BLaER1 (cell line): ENCODE data around the gene B3GALT6.

Source experiments
- H3K27ac ChIP-seq: shearing (Covaris generic); formaldehyde crosslinking; 2 replicates; pipeline ENCODE4 v1.8.1; 2022
- H3K27me3 ChIP-seq: shearing (Covaris generic); formaldehyde crosslinking; 2 replicates; pipeline ENCODE4 v1.8.1; 2022
- H3K36me3 ChIP-seq: shearing (Covaris generic); formaldehyde crosslinking; 2 replicates; pipeline ENCODE4 v1.8.1; 2022
- H3K4me1 ChIP-seq: shearing (Covaris generic); formaldehyde crosslinking; 2 replicates; pipeline ENCODE4 v1.8.1; 2022
- H3K4me2 ChIP-seq: shearing (Covaris generic); formaldehyde crosslinking; 2 replicates; pipeline ENCODE4 v1.8.1; 2022
- H3K4me3 ChIP-seq: shearing (Covaris generic); formaldehyde crosslinking; 2 replicates; pipeline ENCODE4 v1.8.1; 2022
- H3K9ac ChIP-seq: shearing (Covaris generic); formaldehyde crosslinking; 2 replicates; pipeline ENCODE4 v1.8.1; 2022
- H3K9me3 ChIP-seq: shearing (Covaris generic); formaldehyde crosslinking; 2 replicates; pipeline ENCODE4 v1.8.1; 2022
- H4K20me1 ChIP-seq: shearing (Covaris generic); formaldehyde crosslinking; 2 replicates; pipeline ENCODE4 v1.8.1; 2022
- Cebpa-rat ChIP-seq: shearing (Covaris generic); IDR thresholded peaks from 2 replicates; pipeline ENCODE4 v1.8.1; 2022

Gene B3GALT6

GRCh38 chr1:1259951-1260600 is 28.0 kb downstream of the B3GALT6 start:
- Histone ChIP-seq H3K27ac (peak overlapping the region; percentile 65), H3K27me3 (no peaks in the 10 kb centered on the region), H3K4me1 (peaks cover 83% of the 10 kb centered on the region), H3K9ac (peak overlapping the region; percentile 59), H3K36me3 (peaks cover 63% of the 10 kb centered on the region), H3K9me3 (no peaks in the 10 kb centered on the region; the same call in 1 of the 2 replicates), H4K20me1 (peaks cover 90% of the 10 kb centered on the region), H3K4me3 (peak overlapping the region; percentile 2; the same call in 1 of the 2 replicates), H3K4me2 (peak overlapping the region; percentile 80)
- no peak for TF ChIP-seq Cebpa-rat

DNA sequence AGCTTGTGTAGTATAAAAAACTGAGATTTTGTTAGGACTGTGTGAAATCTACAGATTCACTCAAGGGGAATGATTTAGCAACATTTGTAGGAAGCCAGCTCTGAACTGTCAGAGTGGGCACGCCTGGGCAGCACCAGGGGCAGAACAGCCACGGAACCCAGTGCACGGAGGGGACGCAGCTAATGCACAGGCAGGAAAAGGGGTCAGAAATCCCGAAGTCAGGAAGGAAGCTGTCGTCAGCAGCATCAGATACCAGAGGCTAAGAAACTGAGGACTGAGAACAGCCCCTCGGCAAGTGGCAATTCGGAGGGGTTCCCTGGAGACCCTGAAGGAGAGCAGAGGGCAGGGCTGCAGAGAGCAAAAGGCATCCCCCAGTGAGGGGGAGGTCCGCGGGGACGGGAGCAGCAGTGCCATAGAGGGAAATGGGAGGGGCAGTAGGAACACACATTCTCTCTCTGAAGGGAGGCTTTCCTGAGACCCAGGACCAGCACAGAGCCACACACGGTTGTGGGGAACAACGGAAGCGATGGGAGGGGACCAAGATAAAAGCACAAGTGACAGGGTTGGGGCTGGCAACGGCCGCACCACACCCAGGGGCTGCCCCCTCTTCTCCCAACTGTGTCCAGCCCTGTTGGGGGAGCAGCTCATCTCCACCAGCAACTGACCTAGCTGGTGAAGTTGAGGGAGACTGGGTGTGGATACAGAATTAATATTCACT is 29.0 kb downstream of the B3GALT6 start:
- Histone ChIP-seq H3K9ac (peak overlapping the region; percentile 59), H3K4me1 (peaks cover 73% of the 10 kb centered on the region), H3K36me3 (peaks cover 69% of the 10 kb centered on the region), H3K4me2 (peak overlapping the region; percentile 80), H3K27me3 (no peaks in the 10 kb centered on the region), H4K20me1 (peaks cover 90% of the 10 kb centered on the region), H3K4me3 (peak overlapping the region; percentile 2), H3K9me3 (no peaks in the 10 kb centered on the region; the same call in 1 of the 2 replicates), H3K27ac (peak overlapping the region; percentile 65)
- TF ChIP-seq Cebpa-rat, result no peak

GRCh38 chr1:1262071-1262470 is 30.0 kb downstream of the B3GALT6 start:
- H3K4me1 ChIP-seq, result peaks cover 63% of the 10 kb centered on the region
- H4K20me1 ChIP-seq, result peaks cover 91% of the 10 kb centered on the region
- H3K9me3 ChIP-seq, result no peaks in the 10 kb centered on the region; the same call in 1 of the 2 replicates
- no peaks in the 10 kb centered on the region for H3K27me3 ChIP-seq
- TF ChIP-seq Cebpa-rat, result no peak
- no peak overlapping the region for H3K4me3 ChIP-seq
- H3K9ac ChIP-seq, result peak overlapping the region; percentile 60; the same call in 1 of the 2 replicates
- peak overlapping the region; percentile 80 for H3K4me2 ChIP-seq
- peak overlapping the region; percentile 41 for H3K27ac ChIP-seq
- peaks cover 72% of the 10 kb centered on the region for H3K36me3 ChIP-seq

- H3K9ac ChIP-seq, result peak overlapping the region; percentile 60
- peaks cover 95% of the 10 kb centered on the region for H4K20me1 ChIP-seq
- TF ChIP-seq Cebpa-rat, result peak; percentile 55; the same call in 1 of the 2 replicates
- no peaks in the 10 kb centered on the region for H3K27me3 ChIP-seq
- no peak overlapping the region for H3K4me3 ChIP-seq
- peaks cover 74% of the 10 kb centered on the region for H3K36me3 ChIP-seq
- H3K4me1 ChIP-seq, result peaks cover 57% of the 10 kb centered on the region
- H3K9me3 ChIP-seq, result no peaks in the 10 kb centered on the region
- H3K27ac ChIP-seq, result peak overlapping the region; percentile 41
- peak overlapping the region; percentile 80 for H3K4me2 ChIP-seq
Observed at GRCh38 chr1:1262758-1263157, 30.7 kb downstream of the B3GALT6 start.

GRCh38 chr1:1264026-1264425 is 32.0 kb downstream of the B3GALT6 start:
- Histone ChIP-seq H3K9me3 (no peaks in the 10 kb centered on the region), H3K4me2 (no peak overlapping the region), H3K27ac (no peak overlapping the region), H3K36me3 (peaks cover 74% of the 10 kb centered on the region), H3K9ac (peak overlapping the region; percentile 34; the same call in 1 of the 2 replicates), H4K20me1 (peaks cover 98% of the 10 kb centered on the region), H3K4me3 (no peak overlapping the region), H3K27me3 (no peaks in the 10 kb centered on the region), H3K4me1 (peaks cover 44% of the 10 kb centered on the region)
- no peak for TF ChIP-seq Cebpa-rat

DNA sequence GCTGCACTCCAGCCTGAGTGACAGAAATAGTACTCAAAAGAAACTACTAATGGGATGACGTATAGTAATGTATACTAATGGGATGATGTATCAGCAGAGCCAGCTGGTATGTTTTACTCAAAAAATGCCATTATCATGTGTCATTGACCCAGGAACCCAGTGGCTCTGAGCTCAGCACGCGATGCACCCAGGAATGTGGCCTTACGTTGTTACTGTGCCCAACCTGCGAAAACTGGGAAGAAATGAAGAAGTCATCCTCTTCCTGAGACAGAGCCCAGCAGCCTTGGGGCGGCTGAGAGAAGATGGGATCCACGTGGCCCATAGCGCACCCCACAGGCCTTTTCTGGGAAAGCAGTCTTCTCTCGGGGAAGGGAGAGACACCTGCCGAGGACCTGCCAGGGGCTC is 32.8 kb downstream of the B3GALT6 start:
- H3K27ac ChIP-seq, result no peak overlapping the region
- H3K9ac ChIP-seq, result no peak overlapping the region
- H4K20me1 ChIP-seq, result peaks cover 100% of the 10 kb centered on the region
- no peak overlapping the region for H3K4me3 ChIP-seq
- H3K36me3 ChIP-seq, result peaks cover 79% of the 10 kb centered on the region
- H3K4me1 ChIP-seq, result peaks cover 36% of the 10 kb centered on the region
- no peak overlapping the region for H3K4me2 ChIP-seq
- H3K9me3 ChIP-seq, result no peaks in the 10 kb centered on the region
- H3K27me3 ChIP-seq, result no peaks in the 10 kb centered on the region
- TF ChIP-seq Cebpa-rat, result no peak

GRCh38 chr1:1267488-1268283 is 35.6 kb downstream of the B3GALT6 start:
- Histone ChIP-seq H3K4me1 (peaks cover 34% of the 10 kb centered on the region), H3K4me2 (no peak overlapping the region), H4K20me1 (peaks cover 100% of the 10 kb centered on the region), H3K9ac (no peak overlapping the region), H3K4me3 (no peak overlapping the region), H3K27ac (no peak overlapping the region), H3K9me3 (no peaks in the 10 kb centered on the region), H3K36me3 (peaks cover 96% of the 10 kb centered on the region), H3K27me3 (no peaks in the 10 kb centered on the region)
- no peak for TF ChIP-seq Cebpa-rat

GRCh38 chr1:1268284-1268682 is 36.2 kb downstream of the B3GALT6 start:
- Histone ChIP-seq H3K27me3 (no peaks in the 10 kb centered on the region), H3K4me1 (peaks cover 30% of the 10 kb centered on the region), H3K9me3 (no peaks in the 10 kb centered on the region), H3K9ac (no peak overlapping the region), H3K4me3 (no peak overlapping the region), H3K4me2 (no peak overlapping the region), H4K20me1 (peaks cover 100% of the 10 kb centered on the region), H3K27ac (no peak overlapping the region), H3K36me3 (peaks cover 90% of the 10 kb centered on the region)
- TF ChIP-seq Cebpa-rat, result no peak

DNA sequence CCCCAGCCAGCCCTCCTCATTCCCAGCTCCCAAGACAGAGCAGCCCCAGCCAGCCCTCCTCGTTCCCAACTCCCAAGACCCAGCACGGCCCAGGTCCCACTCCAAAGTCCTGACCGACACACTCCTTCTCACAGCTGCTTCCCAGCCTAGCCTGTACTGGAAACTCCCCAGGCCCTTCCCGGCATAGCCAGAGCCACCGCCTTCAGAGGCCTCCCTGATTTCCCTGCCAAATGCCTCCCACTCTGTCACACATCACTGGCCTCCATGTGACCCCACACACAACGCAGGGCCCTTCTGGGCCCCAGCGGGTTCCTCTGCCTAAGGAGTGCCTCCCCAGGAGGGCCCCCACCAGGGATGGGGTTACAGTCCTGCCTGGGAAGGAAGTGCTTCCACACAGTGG is 38.8 kb downstream of the B3GALT6 start:
- Histone ChIP-seq H3K9ac (peak overlapping the region; percentile 64), H3K36me3 (peaks cover 65% of the 10 kb centered on the region), H4K20me1 (peaks cover 77% of the 10 kb centered on the region), H3K27ac (peak overlapping the region; percentile 44; the same call in 1 of the 2 replicates), H3K4me3 (no peak overlapping the region), H3K9me3 (no peaks in the 10 kb centered on the region), H3K4me2 (peak overlapping the region; percentile 99), H3K27me3 (no peaks in the 10 kb centered on the region), H3K4me1 (peaks cover 39% of the 10 kb centered on the region)
- TF ChIP-seq Cebpa-rat, result no peak
